GM12865 (cell line): ENCODE results near the gene MPC1.

ENCODE experiments used
- DNase-seq: peaks from one replicate; pipeline ENCODE4 v3.0.0; 2010; ENCODE audit warnings: low read depth
- H3K4me3 ChIP-seq: 2 replicates; pipeline ENCODE4 v1.5.1; 2011; ENCODE audit warnings: mild to moderate bottlenecking, low read depth, low read length, control low read depth
- CTCF ChIP-seq: IDR thresholded peaks from 2 replicates; pipeline ENCODE4 v1.5.1; 2011; ENCODE audit warnings: low read length, control low read depth, low read depth, inconsistent platforms; ENCODE audit not compliant: insufficient read depth; ENCODE audit errors: missing control alignments

Gene MPC1

GRCh38 chr6:166317261-166318212, 65.2 kb downstream of the MPC1 start:
- H3K4me3 ChIP-seq, result no peak overlapping the region
- no peak for DNase-seq
- no peak for TF ChIP-seq CTCF

- no peak for TF ChIP-seq CTCF
- no peak overlapping the region for H3K4me3 ChIP-seq
- no peak for DNase-seq
These were observed 67.3 kb downstream of the MPC1 start for GRCh38 chr6:166315436-166315835.
